ENCODE results near the gene CYP24A1.

Gene CYP24A1

DNA sequence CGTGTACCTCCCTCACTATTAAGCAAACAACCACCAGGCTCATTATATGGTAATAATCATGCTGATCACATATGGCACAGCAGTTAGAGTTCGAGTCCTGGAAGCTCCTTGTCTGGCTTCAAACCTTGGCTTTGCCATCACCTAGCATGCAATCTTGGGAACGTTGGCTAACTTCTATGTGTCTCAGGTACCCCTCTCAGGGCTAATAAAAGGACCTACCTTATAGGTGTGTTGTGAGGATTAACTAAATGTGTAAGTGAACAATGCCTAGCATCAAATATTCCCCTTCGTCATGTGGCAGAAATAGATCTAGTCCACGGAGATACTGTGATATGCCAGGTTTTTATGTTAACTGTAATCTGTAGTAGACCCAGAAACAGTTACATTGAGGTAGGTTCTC, 10.4 kb downstream of the CYP24A1 start:
- peaks cover 18% of the 10 kb centered on the region for H3K27me3 ChIP-seq (ENCODE audit: insufficient read depth, low read length)
- H3K4me1 ChIP-seq (ENCODE audit: insufficient read depth, low read length), result no peaks in the 10 kb centered on the region
- no peak overlapping the region for H3K4me3 ChIP-seq (ENCODE audit: low read length)
- H3K36me3 ChIP-seq (ENCODE audit: insufficient read depth, low read length), result no peaks in the 10 kb centered on the region
- no peaks in the 10 kb centered on the region for H3K9me3 ChIP-seq (ENCODE audit: low read length)
- no peak overlapping the region for H2AFZ ChIP-seq (ENCODE audit: low read depth, low read length)

DNA sequence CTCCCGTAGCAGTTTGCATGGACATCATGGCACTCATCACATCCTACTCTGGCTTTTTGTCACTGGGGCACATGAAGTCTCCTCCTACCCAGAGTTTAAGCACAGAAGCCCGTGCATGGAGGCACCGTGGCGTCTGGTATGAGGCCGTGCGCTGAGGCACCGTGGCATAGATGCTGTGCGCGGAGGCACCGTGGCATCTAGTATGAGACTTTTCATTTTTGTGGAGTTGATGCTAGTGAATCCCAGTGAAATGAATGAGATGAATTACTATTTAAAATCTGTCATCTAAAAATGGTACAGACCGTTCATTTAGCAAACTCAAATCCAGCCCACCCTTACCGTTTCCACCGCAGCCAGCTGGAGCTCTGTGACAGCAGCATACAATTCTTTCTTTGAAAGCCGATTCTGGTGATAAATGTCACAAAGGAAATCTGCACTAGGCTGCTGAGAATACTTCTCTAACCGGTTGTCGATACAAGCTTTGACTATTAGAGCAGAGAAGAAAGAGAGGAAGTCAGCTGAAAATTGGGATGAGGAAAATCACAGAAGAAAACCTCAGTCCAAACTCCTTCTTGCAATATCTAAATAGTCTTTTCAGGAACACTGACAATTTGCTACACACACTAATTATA, 11.3 kb downstream of the CYP24A1 start:
- H3K27me3 ChIP-seq (ENCODE audit: insufficient read depth, low read length), result peaks cover 17% of the 10 kb centered on the region

DNA sequence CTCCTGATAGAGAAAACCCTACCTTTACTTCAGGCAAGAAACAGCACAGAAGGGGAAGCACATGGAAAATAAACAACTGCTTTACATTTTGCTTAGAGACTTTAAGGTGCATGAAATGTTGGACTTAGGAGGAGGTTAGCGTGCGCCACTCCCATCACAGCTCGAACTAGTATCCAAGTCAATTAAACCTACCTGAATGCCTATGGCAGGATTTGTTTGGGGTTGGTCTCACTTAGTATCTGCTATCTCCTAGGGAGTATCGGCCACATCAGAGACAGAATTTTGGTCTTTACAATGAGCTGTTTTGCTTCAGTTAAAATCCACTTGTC, 12.0 kb downstream of the CYP24A1 start:
- no peaks in the 10 kb centered on the region for H3K4me1 ChIP-seq (ENCODE audit: insufficient read depth, low read length)

More for the DNA sequence above, 11.3 kb downstream of the CYP24A1 start:
- no peaks in the 10 kb centered on the region for H3K9me3 ChIP-seq (ENCODE audit: low read length)
- no peaks in the 10 kb centered on the region for H3K36me3 ChIP-seq (ENCODE audit: insufficient read depth, low read length)
- no peak overlapping the region for H3K4me3 ChIP-seq (ENCODE audit: low read length)
- H2AFZ ChIP-seq (ENCODE audit: low read depth, low read length), result no peak overlapping the region
- H3K4me1 ChIP-seq (ENCODE audit: insufficient read depth, low read length), result no peaks in the 10 kb centered on the region

DNA sequence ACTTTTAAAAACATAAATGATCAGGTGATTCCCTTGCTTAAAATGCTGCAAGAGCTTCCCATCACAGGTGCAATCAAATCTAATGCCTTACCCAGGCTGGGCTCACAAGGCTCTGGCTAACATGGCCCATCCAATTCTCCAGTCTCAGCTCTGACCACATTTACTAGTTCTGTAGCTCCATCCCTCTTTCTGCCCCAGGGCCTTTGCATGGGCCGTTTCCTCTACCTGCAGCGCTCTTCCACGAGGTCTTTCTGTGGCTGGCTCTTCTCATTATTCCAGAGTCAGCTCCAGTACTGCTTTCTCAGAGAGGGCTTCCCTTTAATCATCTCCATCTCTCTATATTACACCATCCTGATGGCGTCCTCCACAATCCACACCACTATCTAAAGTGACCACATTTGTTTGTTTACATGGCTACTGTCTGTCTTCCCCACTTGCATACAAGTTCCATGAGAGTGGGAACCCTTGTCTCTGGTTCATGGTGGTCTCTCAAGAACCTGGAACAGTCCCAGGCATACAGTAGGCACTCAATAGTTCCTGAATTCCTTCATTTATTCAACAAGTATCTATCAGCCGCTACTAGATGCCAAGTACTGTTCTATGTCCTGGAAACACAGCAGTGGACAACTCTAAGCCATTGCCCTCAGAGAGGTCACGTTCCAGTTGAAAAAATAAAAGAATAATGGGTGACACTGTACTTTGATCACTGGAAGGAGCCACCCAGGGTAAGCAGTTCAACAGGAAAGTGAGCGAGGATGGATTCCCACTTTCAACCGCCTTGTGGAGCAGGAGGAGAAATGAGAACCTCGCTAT, 12.6 kb downstream of the CYP24A1 start:
- Histone ChIP-seq H3K36me3 (ENCODE audit: insufficient read depth, low read length) (no peaks in the 10 kb centered on the region), H3K9me3 (ENCODE audit: low read length) (no peaks in the 10 kb centered on the region), H3K4me3 (ENCODE audit: low read length) (no peak overlapping the region), H3K27me3 (ENCODE audit: insufficient read depth, low read length) (peaks cover 19% of the 10 kb centered on the region), H3K4me1 (ENCODE audit: insufficient read depth, low read length) (no peaks in the 10 kb centered on the region), H2AFZ (ENCODE audit: low read depth, low read length) (no peak overlapping the region)

More for the DNA sequence above, 12.0 kb downstream of the CYP24A1 start:
- Histone ChIP-seq H2AFZ (ENCODE audit: low read depth, low read length) (no peak overlapping the region), H3K4me3 (ENCODE audit: low read length) (no peak overlapping the region), H3K27me3 (ENCODE audit: insufficient read depth, low read length) (peaks cover 16% of the 10 kb centered on the region), H3K9me3 (ENCODE audit: low read length) (no peaks in the 10 kb centered on the region), H3K36me3 (ENCODE audit: insufficient read depth, low read length) (no peaks in the 10 kb centered on the region)

DNA sequence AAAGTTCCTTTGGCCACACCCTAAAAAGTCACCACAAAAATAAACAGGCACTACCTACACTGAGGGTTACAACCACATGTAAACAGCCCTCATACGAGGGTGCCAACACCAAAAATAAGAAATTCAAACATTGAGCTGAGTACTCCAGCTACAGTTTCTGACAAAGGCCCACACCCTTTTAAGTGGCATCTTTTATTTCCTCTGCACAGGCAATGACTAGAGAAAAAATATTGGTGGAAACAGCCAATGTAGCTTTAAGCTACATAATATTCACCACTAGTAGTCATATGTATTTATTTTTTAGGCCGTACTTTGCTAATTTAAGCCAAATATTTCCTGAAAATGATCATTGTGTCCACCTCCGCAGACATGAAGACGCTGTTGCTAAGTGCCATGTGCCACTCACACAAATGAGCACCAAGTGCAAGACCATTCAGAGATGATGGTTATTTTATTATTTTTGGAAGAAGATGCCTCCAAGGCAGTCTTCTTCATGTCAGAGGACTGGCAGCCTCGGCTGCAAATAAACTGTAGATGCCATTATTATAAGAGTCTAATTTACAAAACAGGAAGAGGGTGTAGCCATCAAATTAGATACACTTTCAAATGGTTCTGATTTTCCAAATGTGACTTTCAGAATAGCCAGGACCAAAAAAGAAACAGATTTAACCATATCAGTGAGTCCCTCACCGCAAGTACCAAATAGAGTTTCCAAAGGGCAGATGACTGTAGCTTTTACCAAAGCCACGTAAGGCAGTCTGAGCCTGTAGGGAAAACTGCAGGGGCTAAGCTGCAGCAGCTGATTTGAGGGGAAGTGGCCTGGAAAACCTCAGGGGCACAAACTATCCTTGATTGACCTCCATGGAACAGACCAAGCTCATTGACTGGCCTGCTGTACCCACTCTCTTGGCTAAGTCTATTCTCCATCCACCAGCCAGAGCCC, 13.4 kb downstream of the CYP24A1 start:
- peaks cover 17% of the 10 kb centered on the region for H3K27me3 ChIP-seq (ENCODE audit: insufficient read depth, low read length)
- H3K36me3 ChIP-seq (ENCODE audit: insufficient read depth, low read length), result no peaks in the 10 kb centered on the region
- H3K4me3 ChIP-seq (ENCODE audit: low read length), result no peak overlapping the region
- H2AFZ ChIP-seq (ENCODE audit: low read depth, low read length), result no peak overlapping the region
- no peaks in the 10 kb centered on the region for H3K9me3 ChIP-seq (ENCODE audit: low read length)
- no peaks in the 10 kb centered on the region for H3K4me1 ChIP-seq (ENCODE audit: insufficient read depth, low read length)

DNA sequence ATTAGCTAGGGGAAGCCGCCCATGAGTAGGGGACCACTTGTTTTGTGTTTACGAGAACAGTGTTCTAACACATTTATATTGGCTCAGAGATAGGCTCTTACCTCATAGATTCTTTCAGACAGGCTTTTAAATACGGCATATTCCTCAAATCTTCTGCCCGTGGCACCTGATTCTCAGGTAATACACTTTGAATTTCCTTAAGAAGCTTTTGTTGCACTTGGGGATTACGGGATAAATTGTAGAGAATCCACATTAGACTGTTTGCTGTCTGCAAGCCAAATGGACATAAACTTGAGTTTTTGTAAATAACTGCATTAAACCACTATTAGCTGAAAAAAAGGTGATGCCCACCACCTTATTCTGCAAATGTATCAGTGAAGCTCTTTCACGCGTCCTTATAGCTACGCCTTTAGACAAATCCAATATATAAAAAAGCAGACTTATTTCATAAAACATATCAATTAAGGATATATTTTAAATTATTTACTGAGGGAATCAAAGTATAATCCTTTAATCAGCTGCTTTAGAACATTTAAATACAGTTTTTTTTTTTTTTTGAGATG, 14.8 kb downstream of the CYP24A1 start:
- no peaks in the 10 kb centered on the region for H3K36me3 ChIP-seq (ENCODE audit: insufficient read depth, low read length)
- H3K4me3 ChIP-seq (ENCODE audit: low read length), result no peak overlapping the region
- no peaks in the 10 kb centered on the region for H3K4me1 ChIP-seq (ENCODE audit: insufficient read depth, low read length)
- H2AFZ ChIP-seq (ENCODE audit: low read depth, low read length), result no peak overlapping the region
- H3K27me3 ChIP-seq (ENCODE audit: insufficient read depth, low read length), result peaks cover 18% of the 10 kb centered on the region
- no peaks in the 10 kb centered on the region for H3K9me3 ChIP-seq (ENCODE audit: low read length)

DNA sequence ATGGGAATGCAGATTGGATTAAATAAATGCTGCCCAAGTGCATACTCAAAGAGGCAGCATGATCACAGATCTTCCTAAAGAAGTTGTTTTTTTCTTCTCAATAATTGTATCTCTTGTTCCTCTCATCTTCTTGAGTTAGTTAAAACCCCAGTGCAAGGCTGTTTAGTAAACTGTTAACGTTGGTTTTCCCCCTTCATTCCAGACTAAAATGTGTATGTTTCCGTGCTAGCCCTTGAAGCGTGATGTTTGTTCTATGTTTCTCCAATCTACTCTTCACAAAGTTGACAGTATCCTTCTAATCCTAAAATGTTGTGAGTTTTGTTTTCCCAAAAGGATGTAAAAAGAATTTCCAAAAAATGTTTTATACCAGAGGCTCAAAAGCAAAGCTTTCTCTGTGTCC, 15.6 kb downstream of the CYP24A1 start:
- Histone ChIP-seq H3K36me3 (ENCODE audit: insufficient read depth, low read length) (no peaks in the 10 kb centered on the region), H2AFZ (ENCODE audit: low read depth, low read length) (no peak overlapping the region), H3K4me1 (ENCODE audit: insufficient read depth, low read length) (no peaks in the 10 kb centered on the region), H3K27me3 (ENCODE audit: insufficient read depth, low read length) (peaks cover 18% of the 10 kb centered on the region), H3K9me3 (ENCODE audit: low read length) (no peaks in the 10 kb centered on the region), H3K4me3 (ENCODE audit: low read length) (no peak overlapping the region)

DNA sequence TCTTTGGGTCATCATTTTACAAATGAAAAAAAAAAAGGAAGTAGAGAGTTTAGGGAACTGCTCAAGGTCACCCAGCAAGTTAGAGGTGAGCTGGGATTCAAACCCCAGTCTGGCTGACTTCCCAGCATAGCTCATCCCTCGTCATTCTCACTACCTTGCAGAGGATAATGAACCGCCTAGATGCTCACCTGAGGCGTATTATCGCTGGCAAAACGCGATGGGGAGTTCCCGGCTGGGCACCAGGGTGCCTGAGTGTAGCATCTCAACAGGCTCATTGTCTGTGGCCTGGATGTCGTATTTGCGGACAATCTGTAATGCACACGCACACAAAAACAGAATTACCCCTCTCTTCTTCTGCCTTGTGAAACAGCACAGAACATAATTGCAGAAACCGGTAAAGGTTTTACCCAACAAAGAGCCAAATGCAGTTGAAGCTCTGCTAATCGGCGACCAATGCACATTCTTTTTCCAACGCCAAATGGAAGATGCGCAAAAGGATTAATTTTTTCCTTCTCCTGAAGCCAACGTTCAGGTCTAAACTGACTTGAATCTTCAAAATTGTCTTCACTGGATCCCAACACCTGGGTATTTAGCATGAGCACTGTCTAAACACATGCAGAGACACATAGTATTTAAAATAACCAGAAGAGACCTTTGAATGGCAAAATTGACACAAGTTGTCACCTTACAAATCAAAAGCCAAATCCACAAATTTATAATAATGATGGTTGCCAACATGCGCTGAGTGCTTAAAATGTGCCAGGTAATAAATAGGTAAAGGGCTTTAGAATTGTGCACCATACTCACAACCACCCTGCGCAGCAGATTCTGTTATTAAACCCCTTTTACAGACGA, 16.6 kb downstream of the CYP24A1 start:
- no peaks in the 10 kb centered on the region for H3K36me3 ChIP-seq (ENCODE audit: insufficient read depth, low read length)
- H3K27me3 ChIP-seq (ENCODE audit: insufficient read depth, low read length), result peaks cover 18% of the 10 kb centered on the region
- no peak overlapping the region for H2AFZ ChIP-seq (ENCODE audit: low read depth, low read length)
- no peaks in the 10 kb centered on the region for H3K4me1 ChIP-seq (ENCODE audit: insufficient read depth, low read length)
- H3K9me3 ChIP-seq (ENCODE audit: low read length), result no peaks in the 10 kb centered on the region
- H3K4me3 ChIP-seq (ENCODE audit: low read length), result no peak overlapping the region

DNA sequence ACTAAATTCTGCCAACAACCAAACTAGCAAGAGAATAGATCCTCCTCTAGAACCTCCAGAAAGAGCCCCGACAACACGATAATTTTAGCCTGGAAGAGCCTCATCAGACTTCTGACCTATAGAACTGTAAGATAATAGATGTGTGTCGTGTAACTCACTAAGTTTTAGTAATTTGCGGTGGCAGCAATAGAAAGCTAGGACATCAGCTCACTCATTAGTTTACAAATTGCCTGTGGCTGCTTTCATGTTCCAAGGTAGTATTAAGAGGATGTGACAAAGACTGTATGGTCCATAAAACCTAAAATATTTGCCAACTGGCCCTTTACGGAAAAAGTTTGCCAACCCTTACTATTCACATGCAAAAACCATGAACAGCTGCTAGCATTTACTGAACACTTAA, 17.3 kb downstream of the CYP24A1 start:
- H2AFZ ChIP-seq (ENCODE audit: low read depth, low read length), result no peak overlapping the region
- H3K4me3 ChIP-seq (ENCODE audit: low read length), result no peak overlapping the region
- H3K4me1 ChIP-seq (ENCODE audit: insufficient read depth, low read length), result no peaks in the 10 kb centered on the region
- H3K9me3 ChIP-seq (ENCODE audit: low read length), result peaks cover 2% of the 10 kb centered on the region
- peaks cover 18% of the 10 kb centered on the region for H3K27me3 ChIP-seq (ENCODE audit: insufficient read depth, low read length)
- H3K36me3 ChIP-seq (ENCODE audit: insufficient read depth, low read length), result no peaks in the 10 kb centered on the region

DNA sequence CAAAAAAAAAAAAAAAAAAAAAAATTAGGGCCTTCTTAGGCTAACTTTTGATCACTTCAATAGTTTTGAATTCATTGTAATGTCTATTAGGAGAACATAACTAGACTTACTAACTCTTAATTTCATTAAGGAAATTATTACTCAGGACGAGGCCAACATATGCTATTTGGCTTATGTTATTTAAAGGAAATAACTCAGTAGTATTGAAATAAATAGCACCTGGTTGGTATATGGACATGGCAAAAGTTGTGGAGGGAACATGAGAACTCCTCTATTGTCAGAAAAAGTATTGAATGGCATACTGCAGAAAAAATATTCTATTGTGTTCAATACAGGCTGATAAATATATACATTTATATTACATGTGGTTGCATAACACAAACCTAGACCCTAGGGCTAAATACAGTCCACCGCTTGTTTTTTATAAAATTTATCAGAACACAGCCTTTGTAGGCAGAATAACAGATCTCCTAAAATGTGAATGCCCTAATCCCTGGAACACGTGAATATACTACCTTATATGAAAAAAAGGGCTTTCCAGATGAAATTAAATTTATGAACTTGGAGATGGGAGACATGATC, 18.0 kb downstream of the CYP24A1 start:
- Histone ChIP-seq H3K9me3 (ENCODE audit: low read length) (peaks cover 2% of the 10 kb centered on the region), H3K4me1 (ENCODE audit: insufficient read depth, low read length) (peaks cover 3% of the 10 kb centered on the region), H3K27me3 (ENCODE audit: insufficient read depth, low read length) (peaks cover 18% of the 10 kb centered on the region), H2AFZ (ENCODE audit: low read depth, low read length) (no peak overlapping the region), H3K4me3 (ENCODE audit: low read length) (no peak overlapping the region), H3K36me3 (ENCODE audit: insufficient read depth, low read length) (no peaks in the 10 kb centered on the region)

DNA sequence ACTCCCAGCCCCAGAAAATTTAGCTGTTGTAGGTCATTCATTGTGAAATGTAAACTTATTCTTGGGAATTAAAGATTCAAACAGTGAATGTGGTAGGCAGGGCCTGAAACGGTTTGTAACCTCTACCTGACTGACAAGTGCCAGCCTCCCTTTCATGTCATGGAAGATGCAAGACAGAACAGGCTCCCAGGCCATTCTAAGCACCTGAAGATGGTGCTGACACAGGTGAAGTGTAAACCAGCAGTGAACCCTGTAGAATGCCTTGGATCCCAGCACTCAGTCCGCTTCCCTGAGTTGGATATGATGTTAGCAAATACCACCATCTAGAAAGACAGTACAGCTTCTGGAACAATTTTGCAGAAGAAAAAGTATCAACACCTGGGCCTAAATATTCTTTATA, 19.3 kb downstream of the CYP24A1 start:
- H3K36me3 ChIP-seq (ENCODE audit: insufficient read depth, low read length), result no peaks in the 10 kb centered on the region
- no peak overlapping the region for H2AFZ ChIP-seq (ENCODE audit: low read depth, low read length)
- H3K9me3 ChIP-seq (ENCODE audit: low read length), result peaks cover 2% of the 10 kb centered on the region
- peaks cover 3% of the 10 kb centered on the region for H3K4me1 ChIP-seq (ENCODE audit: insufficient read depth, low read length)
- peaks cover 11% of the 10 kb centered on the region for H3K27me3 ChIP-seq (ENCODE audit: insufficient read depth, low read length)
- no peak overlapping the region for H3K4me3 ChIP-seq (ENCODE audit: low read length)

DNA sequence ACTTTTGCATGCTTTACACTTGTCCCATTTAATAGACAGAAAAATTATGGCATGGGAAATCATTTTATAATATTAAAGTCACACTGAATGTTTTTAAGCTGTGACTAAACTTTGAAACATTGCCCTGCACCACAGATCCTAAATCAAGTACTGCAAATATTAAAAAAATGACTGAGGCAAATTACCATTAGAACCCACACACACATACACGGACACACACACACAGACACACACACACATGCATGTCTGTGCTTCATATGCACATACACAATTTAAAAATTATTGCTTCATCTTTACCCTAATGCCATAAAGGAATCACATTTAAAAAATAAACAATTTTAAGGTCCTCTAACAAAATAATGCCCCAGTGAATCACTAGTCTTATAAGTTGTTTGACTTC, 19.9 kb downstream of the CYP24A1 start:
- no peak overlapping the region for H3K4me3 ChIP-seq (ENCODE audit: low read length)
- peaks cover 11% of the 10 kb centered on the region for H3K27me3 ChIP-seq (ENCODE audit: insufficient read depth, low read length)
- H3K36me3 ChIP-seq (ENCODE audit: insufficient read depth, low read length), result no peaks in the 10 kb centered on the region
- no peak overlapping the region for H2AFZ ChIP-seq (ENCODE audit: low read depth, low read length)
- H3K4me1 ChIP-seq (ENCODE audit: insufficient read depth, low read length), result peaks cover 3% of the 10 kb centered on the region
- peaks cover 2% of the 10 kb centered on the region for H3K9me3 ChIP-seq (ENCODE audit: low read length)

Data from neuron (in vitro differentiated cells).